NCI-H187 (cell line): ENCODE measurements around the gene CMTM5.

Experiments
- DNase-seq, 2 experiments: peaks; one replicate each; lab custom pipeline; 2025; lab: John Stamatoyannopoulos, UW

Gene CMTM5

GRCh38 chr14:23358042-23358441, 18.8 kb upstream of the CMTM5 start:
- DNase-seq = no peak

- DNase-seq = no peak
Observed at GRCh38 chr14:23358553-23359166, 18.2 kb upstream of the CMTM5 start.

DNA sequence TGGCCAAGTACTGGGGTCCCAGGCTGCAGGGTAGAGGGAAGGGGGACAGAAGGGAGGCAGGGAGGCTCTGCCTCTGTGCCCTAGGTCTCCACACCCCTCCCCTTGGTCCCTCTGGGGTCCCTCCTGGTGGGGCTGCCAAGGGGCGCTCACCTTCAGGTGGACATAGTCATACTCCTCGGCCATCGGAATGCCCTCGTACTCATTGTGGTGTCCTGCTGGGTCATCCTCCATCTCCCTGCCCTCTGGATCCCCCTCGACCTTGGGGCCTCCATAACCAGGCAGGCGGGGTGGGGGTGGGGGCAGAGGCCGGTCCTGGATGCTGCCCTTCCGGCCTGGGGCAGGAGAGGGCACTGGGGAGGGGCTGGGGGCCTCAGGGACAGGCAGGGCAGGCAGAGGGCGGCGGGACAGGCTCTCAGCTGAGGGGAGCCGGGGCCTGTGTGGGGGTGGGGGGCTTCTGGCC, 17.6 kb upstream of the CMTM5 start:
- no peak for DNase-seq

GRCh38 chr14:23359722-23360447, 17.0 kb upstream of the CMTM5 start:
- no peak for DNase-seq

GRCh38 chr14:23360496-23360895, 16.4 kb upstream of the CMTM5 start:
- no peak for DNase-seq

- DNase-seq = no peak
Observed at GRCh38 chr14:23361320-23361719, 15.5 kb upstream of the CMTM5 start.

- no peak for DNase-seq
Observed at GRCh38 chr14:23361763-23362162, 15.1 kb upstream of the CMTM5 start.

DNA sequence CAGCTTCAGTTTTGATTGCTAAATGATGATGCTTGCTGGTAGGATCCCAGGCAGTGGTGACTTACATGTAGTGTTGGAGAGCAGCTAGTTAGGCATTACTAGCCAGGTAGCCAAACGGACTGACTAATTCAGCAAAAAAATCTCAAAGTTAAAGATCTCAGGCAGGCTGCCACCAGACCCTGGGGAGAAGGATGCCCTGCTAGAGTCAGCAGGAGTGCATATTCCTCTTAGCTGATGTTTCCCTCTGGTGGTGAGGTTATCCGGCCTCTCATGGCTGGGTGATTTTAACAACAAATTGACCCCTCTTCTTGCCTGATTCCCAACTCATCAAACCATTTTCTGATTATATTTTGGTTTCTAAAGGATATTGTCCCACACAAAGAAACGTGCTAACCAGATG, 14.6 kb upstream of the CMTM5 start:
- DNase-seq = no peak

- DNase-seq = no peak
Observed at GRCh38 chr14:23364164-23365035, 12.4 kb upstream of the CMTM5 start.

DNA sequence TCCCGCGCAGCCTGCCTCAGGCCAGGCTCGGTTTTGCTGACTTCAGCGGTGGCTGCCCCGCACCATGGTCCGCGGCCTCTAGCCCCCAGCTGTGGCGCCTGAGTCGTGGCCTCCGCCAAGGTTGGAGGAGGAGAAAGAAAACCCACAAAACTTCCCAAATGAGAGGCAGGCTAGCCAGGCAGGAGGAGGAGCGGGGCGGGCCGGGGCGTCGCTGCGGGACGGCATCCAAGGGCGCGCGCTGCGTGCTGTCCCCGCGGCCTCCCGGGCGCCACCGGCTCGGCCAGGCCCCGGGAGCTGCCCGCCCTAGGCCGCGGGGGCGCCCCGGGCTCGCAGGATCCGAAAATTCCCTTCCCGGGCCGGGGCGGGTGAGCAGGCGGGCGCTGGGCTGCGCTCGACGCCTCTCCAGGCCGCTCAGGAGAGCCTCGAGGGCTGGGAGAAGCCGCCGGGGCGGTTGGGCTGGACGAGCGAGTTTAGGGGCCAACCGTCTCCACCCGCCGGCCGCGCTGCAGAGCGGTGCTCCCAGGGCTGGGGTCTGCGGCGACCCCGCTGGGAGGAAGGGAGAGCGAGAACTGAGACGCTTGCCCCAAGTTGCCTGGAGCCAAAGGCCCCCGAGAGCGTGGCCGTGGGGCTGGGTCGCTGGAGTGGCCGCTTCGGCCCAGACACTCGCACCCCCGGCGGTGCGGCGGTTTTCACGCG, 11.7 kb upstream of the CMTM5 start, which contains the start of gene EFS:
TSS of gene EFS (minus strand) at position 137 of the 696 bp plus-strand sequence. CDS start 147 bp downstream, outside the sequence.
- DNase-seq = no peak

DNA sequence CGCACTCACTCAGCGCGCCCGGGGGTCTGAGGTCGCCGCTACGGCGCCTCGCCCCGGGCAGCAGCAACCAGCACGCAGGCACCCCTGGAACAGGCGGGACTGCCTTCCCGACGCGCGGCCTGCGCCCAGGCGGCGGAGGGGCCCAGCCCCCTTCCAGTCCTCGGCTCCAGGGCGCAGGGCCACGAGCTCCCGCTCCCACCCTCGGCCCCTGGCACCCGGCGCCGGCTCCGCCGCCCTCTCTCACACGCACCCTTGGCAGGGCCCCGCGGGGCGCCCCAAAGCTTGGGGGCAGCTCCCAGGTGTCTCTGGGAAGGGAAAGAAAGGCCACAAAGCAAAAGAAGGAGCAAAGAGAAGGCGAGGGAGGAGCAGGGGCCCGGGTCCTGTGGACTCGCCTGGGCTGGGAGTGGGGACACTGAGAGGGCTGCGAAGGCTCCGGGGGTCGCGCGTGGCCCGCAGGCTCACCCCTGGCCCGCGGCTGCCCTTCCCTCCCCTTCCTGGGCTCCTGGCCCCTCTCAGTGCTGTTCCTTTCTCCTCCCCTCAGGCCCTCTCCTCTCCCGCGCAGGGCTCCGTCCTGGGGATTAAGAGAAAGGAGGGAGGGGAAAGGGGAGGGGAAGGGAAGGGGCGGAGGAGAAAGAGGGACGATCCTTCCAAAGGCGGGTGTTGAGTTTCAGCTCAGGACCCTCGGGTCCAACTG, 11.0 kb upstream of the CMTM5 start:
- no peak for DNase-seq

DNA sequence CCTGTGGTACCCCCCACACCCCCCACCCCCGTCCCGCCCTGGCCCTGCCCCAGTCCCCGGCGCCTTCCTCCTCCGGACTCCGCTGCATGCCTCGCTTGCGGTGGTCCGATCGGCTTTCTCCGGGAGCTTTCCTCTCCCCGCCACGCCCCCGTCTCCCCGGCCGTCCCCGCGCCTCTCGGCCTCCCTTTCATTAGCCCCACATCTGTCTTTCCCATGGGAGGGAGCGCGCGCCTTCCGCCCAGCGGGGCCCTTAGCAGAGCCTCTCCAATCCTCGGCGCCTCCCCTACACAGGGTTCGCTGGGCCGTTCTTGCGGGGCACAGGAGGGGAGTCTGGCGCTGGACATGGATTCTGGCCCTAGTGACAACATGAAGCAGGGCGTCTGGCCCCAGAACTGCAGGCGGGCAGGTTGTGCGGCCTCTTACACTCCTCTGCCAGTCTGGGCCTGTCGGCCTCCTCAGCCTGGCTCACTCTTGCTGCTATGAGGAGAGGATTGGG, 10.4 kb upstream of the CMTM5 start:
- no peak for DNase-seq

DNA sequence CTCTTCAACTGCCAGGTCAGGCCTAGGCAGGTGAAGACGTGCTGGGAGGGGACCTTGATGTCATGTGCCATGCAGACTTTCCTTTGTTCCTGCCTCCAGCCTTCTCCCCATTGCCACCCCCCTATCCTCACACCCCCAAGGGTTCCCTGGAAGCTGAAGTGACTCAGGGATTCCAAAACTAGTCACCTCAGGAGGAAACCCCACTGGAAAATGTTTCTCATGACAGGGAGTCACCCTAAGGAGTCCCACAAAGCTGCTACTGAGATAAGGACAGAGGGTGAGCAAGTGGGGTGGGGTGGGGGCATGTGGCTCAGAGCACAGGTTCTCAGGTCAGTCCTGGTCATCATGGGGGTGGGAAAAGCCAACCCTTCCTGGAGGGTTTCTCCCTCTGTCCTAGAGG, 6.6 kb upstream of the CMTM5 start:
- DNase-seq = no peak

DNA sequence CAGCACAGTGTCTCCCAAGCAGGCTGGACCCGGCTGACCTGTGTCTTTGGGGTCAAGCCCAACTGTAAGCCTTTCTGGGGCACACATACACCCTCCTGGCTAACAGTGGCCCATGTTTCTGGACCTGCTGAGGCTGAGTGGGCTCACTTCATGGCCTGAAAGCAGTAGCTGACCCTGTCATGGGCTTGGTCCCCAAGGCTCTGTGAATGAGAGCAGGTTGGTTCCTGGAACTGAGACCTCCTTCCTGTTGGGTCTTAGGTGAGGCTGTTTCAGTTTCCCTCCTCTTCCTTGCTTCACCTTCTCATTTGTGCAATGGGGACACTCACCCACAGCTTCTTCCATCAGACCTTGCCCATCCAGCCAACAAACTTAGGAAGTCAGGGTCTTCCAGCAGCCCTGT, 5.0 kb upstream of the CMTM5 start:
- DNase-seq = no peak

- no peak for DNase-seq
Observed at GRCh38 chr14:23372509-23372908, 4.3 kb upstream of the CMTM5 start, which contains the start of gene IL25. TSS of gene IL25 (plus strand) at chr14:23372809.

DNA sequence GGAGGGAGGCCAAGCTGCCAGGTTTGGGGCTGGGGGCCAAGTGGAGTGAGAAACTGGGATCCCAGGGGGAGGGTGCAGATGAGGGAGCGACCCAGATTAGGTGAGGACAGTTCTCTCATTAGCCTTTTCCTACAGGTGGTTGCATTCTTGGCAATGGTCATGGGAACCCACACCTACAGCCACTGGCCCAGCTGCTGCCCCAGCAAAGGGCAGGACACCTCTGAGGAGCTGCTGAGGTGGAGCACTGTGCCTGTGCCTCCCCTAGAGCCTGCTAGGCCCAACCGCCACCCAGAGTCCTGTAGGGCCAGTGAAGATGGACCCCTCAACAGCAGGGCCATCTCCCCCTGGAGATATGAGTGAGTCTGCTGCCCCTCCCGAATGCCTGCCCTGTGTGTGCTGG, 3.8 kb upstream of the CMTM5 start:
- no peak for DNase-seq

DNA sequence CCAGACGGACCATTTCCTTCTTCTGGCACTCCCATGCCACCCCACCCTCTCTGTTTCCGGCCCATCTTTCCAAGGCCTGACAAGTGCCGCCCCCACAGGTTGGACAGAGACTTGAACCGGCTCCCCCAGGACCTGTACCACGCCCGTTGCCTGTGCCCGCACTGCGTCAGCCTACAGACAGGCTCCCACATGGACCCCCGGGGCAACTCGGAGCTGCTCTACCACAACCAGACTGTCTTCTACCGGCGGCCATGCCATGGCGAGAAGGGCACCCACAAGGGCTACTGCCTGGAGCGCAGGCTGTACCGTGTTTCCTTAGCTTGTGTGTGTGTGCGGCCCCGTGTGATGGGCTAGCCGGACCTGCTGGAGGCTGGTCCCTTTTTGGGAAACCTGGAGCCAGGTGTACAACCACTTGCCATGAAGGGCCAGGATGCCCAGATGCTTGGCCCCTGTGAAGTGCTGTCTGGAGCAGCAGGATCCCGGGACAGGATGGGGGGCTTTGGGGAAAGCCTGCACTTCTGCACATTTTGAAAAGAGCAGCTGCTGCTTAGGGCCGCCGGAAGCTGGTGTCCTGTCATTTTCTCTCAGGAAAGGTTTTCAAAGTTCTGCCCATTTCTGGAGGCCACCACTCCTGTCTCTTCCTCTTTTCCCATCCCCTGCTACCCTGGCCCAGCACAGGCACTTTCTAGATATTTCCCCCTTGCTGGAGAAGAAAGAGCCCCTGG, 1.2 kb upstream of the CMTM5 start:
- DNase-seq = no peak

DNA sequence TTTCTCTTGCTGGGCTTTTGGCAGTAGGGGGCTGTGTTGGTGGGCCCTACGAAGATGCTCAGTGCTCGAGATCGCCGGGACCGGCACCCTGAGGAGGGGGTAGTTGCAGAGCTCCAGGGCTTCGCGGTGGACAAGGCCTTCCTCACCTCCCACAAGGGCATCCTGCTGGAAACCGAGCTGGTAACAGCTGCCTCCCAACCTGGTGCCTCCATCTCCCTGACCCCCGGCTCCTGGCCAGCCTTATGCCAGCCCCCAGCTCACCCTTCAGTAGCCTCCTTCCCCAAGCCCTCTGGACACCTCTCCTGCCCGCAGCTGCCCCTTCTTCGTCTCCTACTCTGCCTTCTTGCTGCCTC, 328 bp downstream of the CMTM5 start:
- no peak for DNase-seq

GRCh38 chr14:23377573-23378563, 1.0 kb downstream of the CMTM5 start:
- DNase-seq = no peak
